Panc1 (cell line): ENCODE results near the gene DUSP1. TPM values are rescaled to one million over a fixed set of nuclear protein-coding genes. Genes with fewer than 3 reads are reported as not detected.
A peak's percentile ranks its signal among the peaks of the same experiment; 100 is the strongest.

Experiments
- ATAC-seq: fragments of 200-7000 bp; cut with Tn5 transposase; 2 replicates; pipeline ENCODE4 v1.9.1; 2020; ENCODE audit warnings: mild to moderate bottlenecking, moderate library complexity
- BruUV-seq: library from RNA; stranded (reverse); fragments of 400-500 nt; replicated peaks from 2 replicates; lab custom pipeline; 2021; lab: Mats Ljungman, UMichigan
- CTCF ChIA-PET: fragments of 300-600 bp; sonication (Branson Sonifier 250); formaldehyde crosslinking; loops from one replicate; lab custom pipeline; 2022; ENCODE audit warnings: antibody characterized with exemption; lab: Charles Lee
- POLR2A ChIA-PET: fragments of 300-600 bp; sonication (Branson Sonifier 250); formaldehyde crosslinking; loops from one replicate; lab custom pipeline; 2022; ENCODE audit warnings: antibody characterized with exemption; lab: Charles Lee
- DNase-seq: peaks from one replicate; pipeline ENCODE4 v3.0.0-alpha.2; 2010; ENCODE audit warnings: low read depth, low spot score
- H3K27ac ChIP-seq: 2 replicates; pipeline ENCODE4 v1.5.1; 2011; ENCODE audit warnings: mild to moderate bottlenecking, low read length, inconsistent platforms
- H3K27me3 ChIP-seq: fragments of 200-500 bp; sonication (Bioruptor generic); 2 replicates; pipeline ENCODE4 v1.6.0; 2014; ENCODE audit warnings: low read length, inconsistent platforms; ENCODE audit not compliant: control insufficient read depth, insufficient read depth
- H3K36me3 ChIP-seq: fragments of 200-500 bp; sonication (Bioruptor generic); 2 replicates; pipeline ENCODE4 v1.5.1; 2014; ENCODE audit warnings: inconsistent platforms, mild to moderate bottlenecking, low read length, moderate library complexity; ENCODE audit not compliant: control insufficient read depth, insufficient read depth
- H3K4me1 ChIP-seq: 2 replicates; pipeline ENCODE4 v1.5.1; 2011; ENCODE audit warnings: inconsistent platforms, mild to moderate bottlenecking, low read length, moderate library complexity; ENCODE audit not compliant: control insufficient read depth, insufficient read depth
- H3K4me3 ChIP-seq, 2 experiments: 2 replicates each; pipeline ENCODE4 v1.5.1; 2011 to 2012; ENCODE audit warnings: low read depth in 2 of 2, low read length in 2 of 2, mild to moderate bottlenecking in 2 of 2, inconsistent platforms in 1 of 2, moderate library complexity in 1 of 2
- H3K9me3 ChIP-seq: fragments of 200-500 bp; sonication (Bioruptor generic); 2 replicates; pipeline ENCODE4 v1.5.1; 2014; ENCODE audit warnings: low read depth, mild to moderate bottlenecking, inconsistent platforms, low read length, moderate library complexity; ENCODE audit not compliant: control insufficient read depth, insufficient read depth
- CTCF ChIP-seq: fragments of 450-650 bp; IDR thresholded peaks from 2 replicates; pipeline ENCODE4 v1.5.1; 2017; ENCODE audit warnings: mild to moderate bottlenecking
- POLR2AphosphoS5 ChIP-seq: IDR thresholded peaks from 2 replicates; pipeline ENCODE4 v1.6.1; 2012; ENCODE audit warnings: mild to moderate bottlenecking, low read depth, low read length, moderate library complexity
- REST ChIP-seq, 2 experiments: IDR thresholded peaks; 2 replicates each; pipeline ENCODE4 v1.6.1; 2011 to 2012; ENCODE audit warnings: low read depth in 2 of 2, control low read depth in 1 of 2, low read length in 1 of 2, mild to moderate bottlenecking in 1 of 2, moderate library complexity in 1 of 2; ENCODE audit not compliant: insufficient read depth in 1 of 2
- SIN3A ChIP-seq: IDR thresholded peaks from 2 replicates; pipeline ENCODE4 v1.6.1; 2012; ENCODE audit warnings: low read depth, mild to moderate bottlenecking, low read length, moderate library complexity, borderline replicate concordance; ENCODE audit not compliant: insufficient read depth
- TCF7L2 ChIP-seq: IDR thresholded peaks from 2 replicates; pipeline ENCODE4 v1.6.1; 2011; ENCODE audit warnings: mild to moderate bottlenecking, low read depth, low read length, inconsistent platforms
- in situ Hi-C: cut with HindIII; loops from 2 replicates; pipeline ENCODE4 v1.10.0; 2016; ENCODE audit warnings: low sequenced_read_pairs, low pct_unique_long_range_greater_than_20kb
- intact Hi-C: fragments of 100-400 bp; cut with micrococcal nuclease; formaldehyde crosslinking; loops from one replicate; pipeline ENCODE4 v1.10.0; 2022; ENCODE audit not compliant: unreplicated experiment
- total RNA-seq: library from RNA; stranded (reverse); gene quantifications from one replicate; pipeline ENCODE4 v1.2.1, GENCODE V29; 2021; ENCODE audit not compliant: unreplicated experiment

The DUSP1 gene
- total RNA-seq, 1 experiment from 2014 or later: 79.9 TPM

DNA sequence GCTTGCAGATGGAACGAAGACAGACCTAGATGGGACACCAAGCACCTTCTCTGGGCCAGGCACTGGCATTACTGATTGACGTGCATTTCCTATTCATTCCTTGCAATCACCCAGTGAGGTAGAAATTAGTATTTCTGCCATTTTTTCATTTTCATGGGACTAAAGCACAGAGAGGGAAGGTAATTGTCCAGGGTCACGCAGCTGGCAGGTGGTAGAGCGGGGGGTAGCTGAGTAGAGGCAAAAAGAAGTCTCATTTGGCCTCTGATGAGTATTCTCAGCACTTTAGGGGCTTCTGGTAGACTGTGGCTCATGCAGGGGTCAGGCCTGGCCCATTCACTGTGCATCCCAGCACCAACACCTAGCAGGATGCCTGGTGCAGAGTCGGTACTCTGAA, 19.5 kb upstream of the DUSP1 start:
- DNase-seq (no peak), ATAC-seq (peak; percentile 13; the same call in 1 of the 2 replicates)
- H3K4me3 ChIP-seq: no peak overlapping the region
- ChIA-PET CTCF (no interaction called here), POLR2A (interaction anchor here (0.5 to 0.6 kb wide), 2 partner anchors 25 to 73 kb away, joined by 4 to 5 read pairs; no protein-coding TSS in a partner anchor)
- no peaks in the 10 kb centered on the region for H3K36me3 ChIP-seq
- in situ Hi-C loops (no loop called here), intact Hi-C loops (no loop called here)
- no TSS peak for BruUV-seq
- TF ChIP-seq TCF7L2 (no peak), SIN3A (no peak), POLR2AphosphoS5 (no peak), REST (IDR thresholded peaks at IDR 0.05; ENCODE audit: insufficient read depth in 1 of 2, low read depth in 2 of 2, low read length in 1 of 2) (no peak), CTCF (no peak)
- no peaks in the 10 kb centered on the region for H3K27me3 ChIP-seq
- no peaks in the 10 kb centered on the region for H3K9me3 ChIP-seq
- H3K27ac ChIP-seq: peak overlapping the region; percentile 87
- peaks cover 61% of the 10 kb centered on the region for H3K4me1 ChIP-seq

- peak overlapping the region; percentile 87 for H3K27ac ChIP-seq
- no TSS peak for BruUV-seq
- peaks cover 56% of the 10 kb centered on the region for H3K4me1 ChIP-seq
- POLR2A ChIA-PET: interaction anchor here (0.5 to 0.6 kb wide), 3 partner anchors 25 to 73 kb away, joined by 4 to 6 read pairs (median 5); no protein-coding TSS in a partner anchor
- intact Hi-C loops (no loop called here), in situ Hi-C loops (no loop called here)
- H3K27me3 ChIP-seq: no peaks in the 10 kb centered on the region
- CTCF ChIA-PET: no interaction called here
- no peak for DNase-seq
- no peaks in the 10 kb centered on the region for H3K36me3 ChIP-seq
- TF ChIP-seq TCF7L2 (no peak), CTCF (no peak), SIN3A (no peak), POLR2AphosphoS5 (no peak), REST (IDR thresholded peaks at IDR 0.05; ENCODE audit: insufficient read depth in 1 of 2, low read depth in 2 of 2, low read length in 1 of 2) (no peak)
- no peak overlapping the region for H3K4me3 ChIP-seq
- ATAC-seq: peak; percentile 50
- H3K9me3 ChIP-seq: no peaks in the 10 kb centered on the region
Measured at GRCh38 chr5:172789687-172790495, 18.9 kb upstream of the DUSP1 start.
